Vagina (tissue), 2 donors: ENCODE measurements around the gene SERPINE1.

ENCODE experiments used
- POLR2AphosphoS5 ChIP-seq, 2 donors: sonication (generic); formaldehyde crosslinking; IDR thresholded peaks; one replicate each; pipeline ENCODE4 v1.9.0; 2017; ENCODE audit warnings: antibody characterized with exemption in 2 of 2, mild to moderate bottlenecking in 2 of 2, low read depth in 1 of 2; ENCODE audit not compliant: insufficient read depth in 1 of 2
- TF ChIP-seq, protein P1 (sequence below), 3 experiments: fragments of 450-650 bp in 2 of 3; fragments of 200-600 bp in 1 of 3; sonication (generic) in 1 of 3; IDR thresholded peaks; one replicate each; pipeline ENCODE4 v1.5.1; 2017 to 2019; ENCODE audit warnings: antibody characterized with exemption in 3 of 3, mild to moderate bottlenecking in 2 of 3, moderate library complexity in 2 of 3

DNA sequence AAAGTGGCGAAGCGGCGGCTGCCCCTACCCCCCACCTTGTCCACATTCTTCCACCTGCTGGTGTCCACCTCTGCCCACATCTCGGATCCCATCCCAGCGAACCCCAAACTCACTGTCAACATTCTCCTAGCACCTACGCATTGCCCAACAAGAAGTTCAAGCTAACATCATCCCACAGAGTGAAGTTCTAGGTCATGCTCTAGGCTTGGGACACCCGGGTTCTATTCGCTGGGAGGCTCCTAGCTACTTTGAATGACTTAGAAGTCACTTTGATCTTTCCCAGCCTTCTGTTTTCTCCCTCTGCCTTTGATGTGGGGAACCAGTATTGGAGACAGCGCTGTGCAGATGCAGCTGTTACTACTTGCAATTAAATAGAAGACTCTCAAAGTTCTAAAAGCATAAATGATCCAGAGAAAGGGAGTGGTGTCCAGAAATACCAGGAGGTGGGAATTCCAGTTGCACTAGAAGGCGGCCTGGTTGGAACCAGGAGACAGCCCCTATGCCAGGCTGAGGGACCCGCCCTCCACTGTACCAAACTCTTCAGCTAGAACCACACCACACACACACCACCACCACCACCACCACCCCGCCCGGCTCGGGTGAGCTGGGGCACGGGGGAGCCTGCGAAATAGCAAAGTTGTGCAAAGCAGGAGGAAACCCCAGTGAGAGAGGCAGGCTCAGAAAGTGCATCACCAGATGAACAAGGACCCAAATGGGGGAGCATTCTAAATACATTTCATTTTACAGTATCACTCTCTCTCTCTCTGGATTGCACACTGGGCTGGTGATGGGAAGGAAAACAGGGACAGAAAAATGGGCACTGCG is 43.9 kb downstream of the SERPINE1 start:
- TF ChIP-seq, protein P1, sequence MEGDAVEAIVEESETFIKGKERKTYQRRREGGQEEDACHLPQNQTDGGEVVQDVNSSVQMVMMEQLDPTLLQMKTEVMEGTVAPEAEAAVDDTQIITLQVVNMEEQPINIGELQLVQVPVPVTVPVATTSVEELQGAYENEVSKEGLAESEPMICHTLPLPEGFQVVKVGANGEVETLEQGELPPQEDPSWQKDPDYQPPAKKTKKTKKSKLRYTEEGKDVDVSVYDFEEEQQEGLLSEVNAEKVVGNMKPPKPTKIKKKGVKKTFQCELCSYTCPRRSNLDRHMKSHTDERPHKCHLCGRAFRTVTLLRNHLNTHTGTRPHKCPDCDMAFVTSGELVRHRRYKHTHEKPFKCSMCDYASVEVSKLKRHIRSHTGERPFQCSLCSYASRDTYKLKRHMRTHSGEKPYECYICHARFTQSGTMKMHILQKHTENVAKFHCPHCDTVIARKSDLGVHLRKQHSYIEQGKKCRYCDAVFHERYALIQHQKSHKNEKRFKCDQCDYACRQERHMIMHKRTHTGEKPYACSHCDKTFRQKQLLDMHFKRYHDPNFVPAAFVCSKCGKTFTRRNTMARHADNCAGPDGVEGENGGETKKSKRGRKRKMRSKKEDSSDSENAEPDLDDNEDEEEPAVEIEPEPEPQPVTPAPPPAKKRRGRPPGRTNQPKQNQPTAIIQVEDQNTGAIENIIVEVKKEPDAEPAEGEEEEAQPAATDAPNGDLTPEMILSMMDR (IDR thresholded peaks at IDR 0.05), result no peak
- no peak for TF ChIP-seq POLR2AphosphoS5 (IDR thresholded peaks at IDR 0.05; ENCODE audit: insufficient read depth in 1 of 2, low read depth in 1 of 2)
